UCSD-AML1 (cell line): ENCODE results near the gene RACGAP1.

Experiments
- DNase-seq: peaks from one replicate; lab custom pipeline; 2025; ENCODE audit not compliant: unreplicated experiment; lab: John Stamatoyannopoulos, UW

RACGAP1 gene, protein sequence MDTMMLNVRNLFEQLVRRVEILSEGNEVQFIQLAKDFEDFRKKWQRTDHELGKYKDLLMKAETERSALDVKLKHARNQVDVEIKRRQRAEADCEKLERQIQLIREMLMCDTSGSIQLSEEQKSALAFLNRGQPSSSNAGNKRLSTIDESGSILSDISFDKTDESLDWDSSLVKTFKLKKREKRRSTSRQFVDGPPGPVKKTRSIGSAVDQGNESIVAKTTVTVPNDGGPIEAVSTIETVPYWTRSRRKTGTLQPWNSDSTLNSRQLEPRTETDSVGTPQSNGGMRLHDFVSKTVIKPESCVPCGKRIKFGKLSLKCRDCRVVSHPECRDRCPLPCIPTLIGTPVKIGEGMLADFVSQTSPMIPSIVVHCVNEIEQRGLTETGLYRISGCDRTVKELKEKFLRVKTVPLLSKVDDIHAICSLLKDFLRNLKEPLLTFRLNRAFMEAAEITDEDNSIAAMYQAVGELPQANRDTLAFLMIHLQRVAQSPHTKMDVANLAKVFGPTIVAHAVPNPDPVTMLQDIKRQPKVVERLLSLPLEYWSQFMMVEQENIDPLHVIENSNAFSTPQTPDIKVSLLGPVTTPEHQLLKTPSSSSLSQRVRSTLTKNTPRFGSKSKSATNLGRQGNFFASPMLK

DNA sequence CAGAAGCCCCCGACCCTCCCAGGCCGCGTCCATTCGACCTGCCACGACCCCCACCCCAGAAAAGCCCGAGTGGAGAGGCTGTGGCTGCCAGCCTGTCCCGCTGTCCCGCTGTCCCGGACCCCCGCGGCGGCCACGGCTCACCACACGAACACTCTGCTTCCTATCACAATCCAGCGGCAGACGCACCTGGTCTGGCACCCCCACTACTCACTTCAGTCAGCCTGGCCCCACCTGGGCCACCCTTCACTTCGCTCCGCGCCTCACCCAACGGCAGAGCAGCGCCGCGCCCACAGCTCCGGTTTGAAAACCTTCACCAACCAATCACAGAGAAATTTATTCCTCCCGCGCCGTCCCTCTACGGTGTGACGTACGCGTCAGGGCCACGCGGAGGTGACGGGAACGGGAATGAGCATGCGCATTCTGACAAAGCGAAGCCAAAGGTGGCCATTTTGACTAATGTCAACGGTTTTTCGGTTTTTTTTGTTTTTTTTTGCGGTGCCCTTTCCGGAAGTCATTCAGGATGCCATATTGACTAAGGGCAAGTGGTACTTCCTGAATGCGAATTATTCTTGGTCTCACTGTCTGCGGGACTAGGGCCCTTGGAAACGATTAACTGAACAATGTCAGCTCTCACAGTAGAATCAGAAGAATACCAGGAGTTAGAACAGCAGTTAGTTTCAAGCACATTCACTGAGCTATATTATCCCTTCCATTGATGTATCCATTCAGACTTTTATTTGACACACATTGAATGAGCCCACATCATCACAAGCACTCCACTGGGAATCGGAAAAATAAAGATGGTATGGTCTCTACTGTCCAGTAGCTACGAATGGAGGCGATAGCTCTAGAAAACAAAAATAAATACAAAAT is at the start of gene RACGAP1:
TSS of gene RACGAP1 (minus strand) at position 308 of the 873 bp plus-strand sequence. CDS start 8,779 bp downstream, outside the sequence.
- peak; percentile 94 for DNase-seq

DNA sequence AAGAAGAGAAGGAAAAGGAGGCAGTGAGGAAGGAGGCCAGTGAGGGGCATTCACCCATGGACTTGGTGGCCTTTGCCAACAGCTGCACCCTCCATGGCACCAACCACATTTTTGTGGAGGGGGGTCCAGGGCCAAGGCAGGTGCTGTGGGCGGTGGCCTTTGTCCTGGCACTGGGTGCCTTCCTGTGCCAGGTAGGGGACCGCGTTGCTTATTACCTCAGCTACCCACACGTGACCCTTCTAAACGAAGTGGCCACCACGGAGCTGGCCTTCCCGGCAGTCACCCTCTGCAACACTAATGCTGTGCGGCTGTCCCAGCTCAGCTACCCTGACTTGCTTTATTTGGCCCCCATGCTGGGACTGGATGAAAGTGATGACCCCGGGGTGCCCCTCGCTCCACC is 48.4 kb upstream of the RACGAP1 start:
- DNase-seq = no peak

DNA sequence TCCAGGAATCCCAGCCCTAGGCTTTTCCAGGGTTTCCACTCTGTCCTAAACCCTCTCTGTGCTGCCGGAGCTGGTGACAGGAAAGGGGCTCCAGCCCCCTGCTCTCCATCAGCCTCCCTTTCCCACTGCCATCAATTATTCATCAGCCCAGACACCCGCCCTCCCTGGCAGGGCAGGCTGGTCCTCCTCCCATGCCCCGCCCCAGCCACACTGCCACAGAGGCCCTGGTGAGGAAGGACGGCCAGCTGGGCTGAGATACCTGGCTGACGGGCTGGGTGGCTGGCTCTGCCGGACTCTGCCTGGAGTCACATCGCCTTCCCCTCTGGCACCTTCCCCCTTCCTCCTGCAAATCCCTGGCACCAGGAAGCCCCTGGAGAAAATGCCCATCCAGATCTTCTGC is 47.9 kb upstream of the RACGAP1 start:
- DNase-seq = no peak

DNA sequence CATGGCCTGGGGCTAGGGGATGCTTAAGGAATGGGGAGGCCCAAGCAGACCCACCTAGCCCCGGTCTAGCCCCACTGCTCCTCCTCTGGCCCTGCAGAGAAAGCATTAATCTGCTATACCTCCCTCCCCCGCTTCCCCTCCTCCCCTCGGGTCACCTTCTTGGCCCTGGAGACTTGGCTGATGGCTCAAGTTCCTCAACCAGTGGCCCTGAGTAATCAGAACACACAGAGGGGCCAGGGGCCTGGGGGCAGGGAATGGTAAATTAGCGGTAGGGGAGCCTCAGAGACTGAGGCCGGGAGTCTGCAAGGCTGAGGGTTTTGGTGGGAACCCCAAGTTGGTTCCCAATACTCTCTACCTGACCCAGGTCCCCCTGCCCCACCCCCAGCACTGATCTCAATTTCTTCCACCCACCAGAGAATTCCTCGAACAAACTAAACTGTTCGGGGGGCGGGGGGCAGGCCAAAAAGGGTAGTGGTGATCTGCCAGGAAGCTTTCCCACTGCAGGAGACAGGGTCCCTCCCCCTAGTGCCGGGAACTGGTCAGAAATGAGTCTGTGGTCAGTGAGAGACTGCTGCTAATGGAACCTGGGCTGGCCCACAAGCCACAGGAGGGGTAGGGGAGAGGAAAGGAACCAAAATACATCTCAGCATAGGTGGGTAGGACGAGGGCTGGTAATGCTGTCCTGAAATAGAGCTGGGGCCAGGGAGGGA is 47.1 kb upstream of the RACGAP1 start:
- peak; percentile 26 for DNase-seq

DNA sequence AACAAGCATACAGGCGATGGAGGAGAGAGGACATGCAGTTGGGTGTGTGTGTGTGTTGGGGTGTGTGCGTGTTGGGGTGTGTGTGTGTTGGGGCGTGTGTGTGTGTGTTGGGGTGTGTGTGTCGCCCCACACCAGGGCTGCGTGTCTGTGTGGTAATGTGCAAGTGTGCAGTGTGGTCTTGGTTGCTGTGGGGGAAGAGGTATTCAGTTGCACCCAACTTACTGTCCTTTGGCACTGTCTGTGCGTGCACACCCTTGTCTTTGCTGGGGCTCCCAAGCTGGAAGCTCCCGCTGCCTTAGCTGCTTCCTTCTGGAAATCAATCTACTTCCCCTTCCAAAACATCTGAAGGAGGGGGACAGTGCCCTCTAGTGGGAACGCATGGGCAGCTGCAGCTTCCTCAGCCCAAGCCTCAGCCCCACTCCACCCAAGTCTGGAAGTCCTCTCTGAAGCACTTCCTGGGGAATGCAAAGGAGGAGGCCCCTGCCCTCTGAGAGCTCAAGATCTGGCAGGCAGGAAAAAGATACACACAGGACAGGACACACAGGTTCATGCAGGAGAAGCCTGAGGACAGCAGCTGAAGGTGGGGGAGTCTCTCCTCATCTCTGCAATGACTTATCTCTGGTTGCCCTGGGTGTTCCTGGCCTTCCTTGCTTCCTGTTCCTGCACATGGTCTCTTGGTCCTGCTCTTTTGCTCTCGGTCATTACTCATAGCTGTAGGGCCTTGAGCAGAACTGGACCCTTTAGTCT is 45.2 kb upstream of the RACGAP1 start:
- DNase-seq = peak; percentile 83

DNA sequence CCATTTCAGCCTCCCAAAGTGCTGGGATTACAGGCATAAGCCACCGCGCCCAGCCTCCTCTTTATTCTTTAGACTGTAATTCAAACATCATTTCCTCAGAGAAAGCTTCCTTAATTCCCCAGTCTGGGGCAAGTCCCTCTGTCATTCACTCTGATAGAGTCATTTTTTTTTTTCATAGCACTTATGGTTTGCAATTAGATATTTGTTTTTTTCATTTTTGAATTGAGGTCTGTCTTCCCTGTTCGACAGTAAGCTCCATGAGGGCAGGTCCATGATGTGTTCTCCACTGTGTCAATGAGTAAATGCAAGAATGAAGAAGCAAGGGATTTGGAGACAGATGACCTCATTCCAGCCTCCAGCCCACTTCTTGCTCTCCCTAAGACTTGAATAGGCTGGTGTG is 44.2 kb upstream of the RACGAP1 start:
- DNase-seq = no peak

DNA sequence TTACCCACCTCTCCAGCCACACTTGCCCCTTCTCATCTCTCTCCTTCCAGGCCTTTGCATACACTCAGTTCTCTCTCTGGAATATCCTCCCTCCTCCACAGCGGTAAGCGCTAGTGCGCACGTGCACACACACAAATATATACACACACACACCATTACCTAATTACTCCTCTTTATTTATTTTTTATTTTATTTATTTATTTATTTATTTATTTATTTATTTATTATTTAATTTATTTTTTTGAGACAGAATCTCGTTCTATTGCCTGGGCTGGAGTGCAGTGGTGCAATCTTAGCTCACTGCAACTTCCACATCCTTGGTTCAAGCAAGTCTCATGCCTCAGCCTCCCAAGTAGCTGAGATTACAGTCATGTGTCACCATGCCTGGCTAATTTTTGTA is 43.8 kb upstream of the RACGAP1 start:
- no peak for DNase-seq

DNA sequence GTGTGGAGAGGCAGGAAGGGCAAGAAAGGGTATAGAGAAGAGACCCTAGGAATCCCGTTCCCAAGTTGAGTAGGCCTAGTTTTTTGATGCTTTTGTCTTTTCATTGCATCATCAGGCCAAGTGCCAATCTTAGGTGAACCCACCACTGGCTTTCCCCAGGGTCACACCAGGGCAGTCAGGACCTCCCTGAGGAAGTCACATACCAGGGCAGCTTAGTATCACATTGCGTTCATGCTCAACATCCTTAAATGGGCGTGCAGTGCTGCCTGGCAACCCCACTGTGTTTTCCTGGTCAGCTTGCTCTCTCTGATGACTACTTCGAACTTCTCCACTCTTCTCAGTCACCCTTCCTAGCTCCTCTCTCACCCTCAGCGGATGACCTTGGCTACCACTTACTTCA is 41.1 kb upstream of the RACGAP1 start:
- no peak for DNase-seq

DNA sequence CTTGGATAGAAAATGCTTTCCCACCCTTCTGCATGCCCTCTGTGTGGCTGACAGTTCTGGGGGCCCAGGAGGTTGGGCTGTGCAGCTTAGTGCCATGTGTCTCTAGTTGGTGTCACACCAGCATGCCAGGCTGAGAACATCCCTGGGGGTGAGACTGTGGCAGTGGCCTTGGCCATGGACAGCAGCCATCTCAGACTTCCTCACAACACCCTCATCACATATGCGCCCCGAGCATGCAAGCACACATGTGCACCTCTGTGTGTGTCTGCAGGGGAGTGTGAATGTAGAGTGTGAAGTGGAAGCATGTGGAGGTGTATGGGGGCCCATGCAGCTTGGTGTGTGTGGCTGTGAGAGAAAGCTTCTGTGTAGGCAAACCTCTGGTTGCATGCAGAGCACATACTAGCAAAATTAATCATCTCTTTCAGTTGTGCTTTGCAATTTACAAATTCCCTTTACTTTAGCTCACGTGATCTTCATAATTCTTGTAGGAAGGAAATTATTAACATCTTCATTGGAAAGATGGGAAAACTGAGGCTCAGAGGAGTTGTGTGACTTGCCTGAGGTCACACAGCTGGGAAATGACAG is 40.5 kb upstream of the RACGAP1 start:
- no peak for DNase-seq

DNA sequence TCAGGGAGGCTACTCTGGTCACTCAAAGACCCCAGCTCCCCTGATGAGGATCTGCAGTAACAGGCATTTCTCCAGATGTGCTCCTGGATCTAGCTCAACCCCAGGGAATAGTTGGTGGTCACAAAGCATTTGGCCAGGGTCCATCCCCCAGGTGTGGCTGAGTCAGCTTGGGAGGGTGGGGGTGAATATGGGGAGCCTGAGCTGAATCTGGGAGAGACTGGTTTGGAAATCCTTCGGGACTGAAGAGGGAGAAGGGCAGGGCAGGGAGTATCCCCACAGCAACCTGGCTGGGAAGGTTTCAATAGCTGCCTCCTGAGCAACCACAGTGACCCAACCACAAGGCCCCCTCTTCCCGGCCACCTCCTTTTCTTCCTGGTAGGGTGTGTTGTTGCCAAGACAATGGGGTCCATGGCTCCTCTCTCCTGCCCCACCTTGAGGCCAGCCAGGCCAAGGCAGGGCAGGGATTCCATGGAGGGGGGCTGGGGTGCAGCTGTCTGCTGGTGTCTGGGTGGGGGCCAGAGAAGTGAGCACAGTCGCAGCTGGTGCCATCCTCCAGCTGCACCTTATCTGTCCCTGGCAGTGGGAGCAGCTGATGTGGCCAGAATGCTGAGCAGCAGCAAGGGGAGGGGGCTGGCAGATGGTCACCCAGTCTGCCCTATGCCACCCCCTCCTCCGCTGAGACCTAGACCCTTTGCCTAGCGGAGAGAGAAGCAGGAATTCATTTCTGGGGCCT is 37.6 kb upstream of the RACGAP1 start:
- DNase-seq = no peak

DNA sequence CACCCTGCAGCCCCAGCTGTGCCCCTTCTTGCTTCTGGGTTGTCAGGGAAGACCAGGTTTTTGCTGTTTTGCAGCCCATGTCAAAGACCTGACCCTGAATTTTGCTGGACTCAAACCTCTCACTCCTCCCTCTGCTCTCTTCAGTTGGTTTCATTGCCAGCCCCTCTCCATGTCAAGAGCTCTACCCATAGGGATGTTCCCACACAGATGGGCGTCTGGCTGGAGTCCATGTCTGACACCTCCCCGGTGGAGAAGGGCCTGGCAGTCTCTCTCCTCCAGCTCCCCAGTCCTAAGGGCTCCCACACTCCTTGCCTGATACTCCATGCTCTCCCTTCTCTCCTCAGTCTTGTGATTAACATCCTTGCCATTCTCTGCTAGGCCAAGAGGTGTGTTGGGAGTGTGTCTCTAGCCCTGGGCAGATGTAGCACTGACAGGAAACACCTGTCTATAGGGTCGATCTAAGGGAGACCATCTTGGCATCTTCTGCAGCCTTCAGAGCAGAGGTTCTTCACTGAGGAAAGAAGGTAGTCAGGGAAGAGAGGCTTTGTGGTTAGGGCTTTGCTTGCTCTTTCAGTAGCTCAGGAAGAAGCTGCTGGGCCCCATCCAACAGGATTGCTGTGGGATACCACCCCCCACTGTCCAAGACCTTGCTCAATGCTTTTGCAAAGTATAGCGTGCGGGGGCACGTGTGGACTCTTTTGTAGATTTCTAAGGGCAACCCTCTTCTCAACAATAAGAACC is 36.8 kb upstream of the RACGAP1 start:
- no peak for DNase-seq

DNA sequence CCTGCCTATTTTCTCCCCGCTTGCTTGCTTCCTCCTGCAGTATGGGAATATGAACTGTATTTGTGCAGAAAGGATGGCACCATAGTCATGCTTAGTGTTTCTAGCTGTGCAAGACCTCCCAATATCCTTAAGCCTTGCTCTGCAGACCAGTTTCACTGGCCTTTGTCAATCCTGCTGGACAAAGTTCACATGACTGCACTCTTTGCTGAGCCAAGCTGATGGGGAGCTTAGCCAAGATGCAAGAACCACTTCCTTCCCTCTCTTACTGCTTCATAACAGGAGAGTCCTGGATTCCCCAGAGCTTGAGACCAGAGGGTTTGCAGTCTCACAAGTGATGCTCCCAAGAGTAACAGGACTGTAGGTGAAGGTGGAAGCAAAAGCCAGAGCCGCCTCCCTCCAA is 35.9 kb upstream of the RACGAP1 start:
- no peak for DNase-seq

DNA sequence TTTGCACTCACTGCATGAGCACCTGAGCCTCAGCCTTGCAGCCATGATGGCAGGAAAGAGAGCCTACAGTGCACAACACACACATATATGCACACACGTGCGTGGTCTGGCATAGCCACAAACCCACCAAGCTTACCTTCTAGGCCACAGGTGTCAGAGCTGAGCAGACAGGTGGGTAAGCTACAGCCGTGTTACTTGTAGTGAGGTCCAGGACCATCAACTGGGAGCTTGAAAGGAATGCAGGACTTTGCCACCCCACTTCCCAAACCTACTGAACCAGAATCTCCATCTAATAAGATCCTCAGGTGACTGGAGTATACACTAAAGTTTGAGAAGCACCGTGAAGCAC is 34.8 kb upstream of the RACGAP1 start:
- no peak for DNase-seq

DNA sequence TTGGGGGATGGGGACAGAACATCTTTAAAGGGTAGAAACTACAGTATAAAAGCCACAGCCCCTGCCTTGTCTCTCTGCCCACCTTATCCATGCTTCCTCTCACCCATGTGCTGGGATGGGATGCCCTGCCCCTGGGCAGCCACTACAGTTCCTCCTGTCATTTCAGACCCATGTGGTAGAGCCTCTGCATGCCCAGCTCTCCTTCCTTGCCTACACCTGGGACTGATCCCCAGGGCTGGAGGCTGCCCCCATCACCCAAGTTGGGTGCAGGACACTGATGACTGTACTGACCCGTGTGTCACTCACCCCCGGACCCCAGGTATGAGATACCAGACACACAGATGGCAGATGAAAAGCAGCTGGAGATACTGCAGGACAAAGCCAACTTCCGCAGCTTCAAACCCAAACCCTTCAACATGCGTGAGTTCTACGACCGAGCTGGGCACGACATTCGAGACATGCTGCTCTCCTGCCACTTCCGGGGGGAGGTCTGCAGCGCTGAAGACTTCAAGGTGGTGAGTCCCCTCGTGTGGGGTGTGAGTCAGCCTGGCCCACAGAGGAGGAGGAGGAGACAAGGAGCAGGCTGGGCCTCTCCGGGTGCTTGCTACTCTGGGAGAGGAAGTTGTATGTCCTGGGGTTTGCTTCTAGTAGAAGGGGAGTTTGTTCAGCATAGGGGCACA is 34.3 kb upstream of the RACGAP1 start:
- DNase-seq = peak; percentile 62

DNA sequence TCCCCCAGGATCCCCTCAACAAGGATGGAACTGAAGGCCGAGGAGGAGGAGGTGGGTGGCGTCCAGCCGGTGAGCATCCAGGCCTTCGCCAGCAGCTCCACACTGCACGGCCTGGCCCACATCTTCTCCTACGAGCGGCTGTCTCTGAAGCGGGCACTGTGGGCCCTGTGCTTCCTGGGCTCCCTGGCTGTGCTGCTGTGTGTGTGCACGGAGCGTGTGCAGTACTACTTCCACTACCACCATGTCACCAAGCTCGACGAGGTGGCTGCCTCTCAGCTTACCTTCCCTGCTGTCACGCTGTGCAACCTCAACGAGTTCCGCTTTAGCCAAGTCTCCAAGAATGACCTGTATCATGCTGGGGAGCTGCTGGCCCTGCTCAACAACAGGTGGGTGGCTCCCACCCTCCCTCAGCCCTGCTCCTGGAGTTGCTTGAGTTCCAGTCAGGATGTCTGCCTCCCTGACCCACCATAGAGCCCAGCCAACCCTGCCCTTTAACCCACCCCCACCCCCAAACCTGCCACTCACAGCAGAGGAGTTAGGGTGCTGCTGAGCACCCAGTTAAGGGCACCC is 33.5 kb upstream of the RACGAP1 start:
- DNase-seq = no peak

DNA sequence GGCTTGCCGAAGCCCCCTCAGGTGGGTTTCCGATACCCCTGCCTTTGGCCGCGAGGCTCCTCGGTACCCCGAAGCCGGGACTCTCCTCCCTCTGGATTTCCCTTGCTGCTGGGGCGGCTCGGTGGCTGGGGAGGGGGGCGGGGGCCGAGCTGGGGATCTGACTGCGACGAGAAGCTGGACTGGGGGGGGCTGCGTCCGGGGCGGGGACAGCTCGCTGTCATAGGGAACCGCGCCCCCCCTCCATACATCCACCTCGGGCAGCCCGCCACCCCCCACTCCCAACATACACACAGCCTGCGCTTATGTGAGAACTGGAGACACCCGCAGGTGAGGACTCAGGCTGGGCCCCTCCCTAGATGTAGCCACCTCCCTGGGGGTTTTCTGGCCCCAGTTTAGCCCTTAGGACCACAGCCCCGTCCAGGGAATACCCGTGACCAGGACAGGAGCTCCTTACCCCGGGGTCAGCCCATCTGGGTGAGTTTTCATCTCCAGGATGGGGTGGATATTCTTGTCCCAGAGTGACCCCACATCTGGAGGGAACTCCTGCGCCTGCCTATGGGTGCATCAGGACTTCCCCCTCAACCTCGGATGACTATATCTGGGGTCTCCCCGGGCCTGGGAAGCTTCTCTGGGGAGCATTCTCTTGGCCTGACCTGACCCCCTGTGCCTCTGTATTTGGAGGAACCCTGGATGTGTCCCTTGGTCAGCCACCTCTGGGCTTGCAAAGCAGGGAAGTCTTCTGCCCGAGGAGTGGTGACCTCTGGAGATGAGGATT is 32.8 kb upstream of the RACGAP1 start:
- no peak for DNase-seq
